ENCODE measurements around the gene CD209.

CD209 gene

DNA sequence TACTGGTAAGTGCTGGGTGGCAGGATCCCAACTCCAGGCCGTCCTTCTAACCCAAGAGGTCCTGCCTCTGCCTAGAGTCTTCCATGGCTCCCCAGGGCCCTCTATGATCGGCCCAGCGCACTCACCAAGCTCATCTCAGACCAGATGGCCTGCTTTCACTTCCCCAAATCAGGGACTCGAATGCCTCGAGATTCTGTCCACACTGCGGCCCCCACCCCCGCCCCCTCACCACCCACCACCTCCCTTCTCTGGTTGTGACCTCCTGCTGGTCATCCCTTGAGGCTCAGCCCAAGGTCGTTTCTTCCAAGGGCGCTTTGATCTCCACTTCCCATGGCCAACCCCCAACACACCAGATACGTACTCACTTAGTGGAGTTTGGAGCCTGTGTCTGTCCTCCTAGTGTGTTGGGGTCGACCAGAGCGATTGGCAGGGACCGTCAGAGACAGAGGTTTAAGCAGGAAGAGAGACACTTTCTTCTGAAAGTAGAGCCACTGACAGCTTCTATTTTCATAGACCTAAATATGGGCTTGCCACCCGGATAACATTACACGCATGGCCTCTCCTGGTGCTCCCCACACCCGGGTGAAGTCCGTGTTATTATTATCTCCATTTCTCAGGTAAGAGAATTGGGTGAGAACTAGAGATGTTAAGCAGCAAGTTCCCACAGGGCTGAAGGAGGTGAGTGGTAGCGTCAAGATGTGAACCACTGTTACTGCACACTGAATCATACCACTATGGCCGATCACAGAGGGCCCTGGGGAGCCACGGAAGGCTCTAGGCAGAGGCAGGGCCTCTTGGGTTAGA, 45.5 kb downstream of the CD209 start, which contains the start of gene FCER2:
Gene FCER2 (minus strand): TSS at position 478 of the 804 bp plus-strand sequence. CDS start 2,371 bp downstream, outside the sequence.
- DNase-seq (ENCODE audit: low read depth), result peak; percentile 98
- H3K4me3 ChIP-seq (ENCODE audit: low read depth, low read length), result peak within 1 kb of the TSS; percentile 57
- TF ChIP-seq, protein P1, sequence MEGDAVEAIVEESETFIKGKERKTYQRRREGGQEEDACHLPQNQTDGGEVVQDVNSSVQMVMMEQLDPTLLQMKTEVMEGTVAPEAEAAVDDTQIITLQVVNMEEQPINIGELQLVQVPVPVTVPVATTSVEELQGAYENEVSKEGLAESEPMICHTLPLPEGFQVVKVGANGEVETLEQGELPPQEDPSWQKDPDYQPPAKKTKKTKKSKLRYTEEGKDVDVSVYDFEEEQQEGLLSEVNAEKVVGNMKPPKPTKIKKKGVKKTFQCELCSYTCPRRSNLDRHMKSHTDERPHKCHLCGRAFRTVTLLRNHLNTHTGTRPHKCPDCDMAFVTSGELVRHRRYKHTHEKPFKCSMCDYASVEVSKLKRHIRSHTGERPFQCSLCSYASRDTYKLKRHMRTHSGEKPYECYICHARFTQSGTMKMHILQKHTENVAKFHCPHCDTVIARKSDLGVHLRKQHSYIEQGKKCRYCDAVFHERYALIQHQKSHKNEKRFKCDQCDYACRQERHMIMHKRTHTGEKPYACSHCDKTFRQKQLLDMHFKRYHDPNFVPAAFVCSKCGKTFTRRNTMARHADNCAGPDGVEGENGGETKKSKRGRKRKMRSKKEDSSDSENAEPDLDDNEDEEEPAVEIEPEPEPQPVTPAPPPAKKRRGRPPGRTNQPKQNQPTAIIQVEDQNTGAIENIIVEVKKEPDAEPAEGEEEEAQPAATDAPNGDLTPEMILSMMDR (IDR thresholded peaks at IDR 0.05; ENCODE audit: low read depth, low read length, missing control alignments), result no peak

DNA sequence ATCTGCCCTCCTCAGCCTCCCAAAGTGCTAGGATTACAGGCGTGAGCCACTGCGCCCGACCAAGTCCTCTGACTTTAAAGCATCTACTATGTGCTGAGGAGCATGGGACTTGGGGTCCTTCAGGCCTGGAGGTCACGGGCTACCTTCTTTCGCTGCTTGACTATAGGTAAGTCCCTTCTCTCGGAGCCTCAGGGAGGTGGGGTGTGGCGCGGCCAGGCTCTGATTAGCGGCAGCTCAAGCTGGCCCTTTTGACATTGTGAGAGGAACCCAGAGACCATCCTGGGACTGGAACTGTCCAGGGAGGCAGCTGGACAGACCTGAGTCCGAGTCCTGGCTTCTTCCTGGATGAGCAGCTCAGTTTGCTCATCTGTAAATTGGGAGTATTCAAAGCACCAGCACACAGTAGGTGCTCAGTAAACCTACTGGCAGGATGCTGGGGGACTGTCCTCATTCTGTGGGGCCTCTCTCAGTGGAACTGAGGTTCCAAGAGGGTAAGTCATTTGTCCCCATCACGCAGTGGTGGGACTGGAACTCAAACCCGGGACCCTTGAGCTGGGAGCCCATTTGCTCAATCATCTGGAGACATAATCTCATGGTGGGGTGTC, 46.2 kb downstream of the CD209 start:
- TF ChIP-seq, protein P1 (IDR thresholded peaks at IDR 0.05; ENCODE audit: low read depth, low read length, missing control alignments), result no peak
- peak overlapping the region; percentile 57 for H3K4me3 ChIP-seq (ENCODE audit: low read depth, low read length)
- DNase-seq (ENCODE audit: low read depth), result no peak

DNA sequence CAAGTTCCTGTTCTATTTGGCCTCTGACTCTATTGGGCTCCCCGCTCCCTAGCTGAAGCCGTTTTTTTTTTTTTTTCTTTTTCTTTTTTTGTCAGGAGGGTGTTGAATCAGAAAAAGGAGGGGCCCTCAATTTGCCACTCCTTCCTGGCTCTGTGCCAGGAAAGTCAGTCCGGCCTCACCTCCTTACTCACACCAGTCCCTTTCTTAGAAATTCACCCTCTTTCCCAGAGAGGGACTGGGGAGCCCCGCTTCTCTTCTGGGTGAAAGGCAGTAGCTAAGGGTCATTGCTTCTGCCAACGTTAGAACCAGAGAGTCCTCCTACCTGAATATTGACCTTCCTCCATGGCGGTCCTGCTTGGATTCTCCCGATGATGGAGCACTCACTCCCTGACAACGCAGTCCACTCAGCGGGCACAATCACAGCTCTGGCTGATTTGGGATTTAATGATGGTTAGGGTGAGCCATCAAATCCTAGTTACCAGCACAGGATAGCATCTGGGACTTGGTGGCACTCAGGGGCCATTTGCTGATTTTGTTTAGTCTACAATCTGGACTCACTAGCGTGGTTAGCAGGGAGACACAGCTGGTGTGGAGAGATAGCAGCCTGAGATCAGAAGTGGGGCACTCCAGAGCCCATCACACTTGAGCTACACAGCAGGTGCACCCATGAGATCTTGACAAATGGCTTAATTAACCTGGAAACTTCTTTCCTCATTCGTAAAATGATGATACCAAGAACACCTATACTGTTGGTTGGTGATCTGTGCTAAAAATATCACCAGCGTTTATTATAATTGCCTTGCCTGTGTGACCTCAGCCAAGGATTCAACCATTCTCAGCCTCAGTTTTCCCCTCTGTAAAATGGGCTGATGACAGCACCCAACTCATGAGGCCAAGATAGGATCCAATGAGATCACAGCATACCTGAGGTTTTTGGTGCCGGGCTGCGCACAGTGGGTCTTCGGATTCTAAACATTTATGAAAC, 47.6 kb downstream of the CD209 start:
- peak overlapping the region; percentile 52 for H3K4me3 ChIP-seq (ENCODE audit: low read depth, low read length)
- DNase-seq (ENCODE audit: low read depth), result peak; percentile 85

DNA sequence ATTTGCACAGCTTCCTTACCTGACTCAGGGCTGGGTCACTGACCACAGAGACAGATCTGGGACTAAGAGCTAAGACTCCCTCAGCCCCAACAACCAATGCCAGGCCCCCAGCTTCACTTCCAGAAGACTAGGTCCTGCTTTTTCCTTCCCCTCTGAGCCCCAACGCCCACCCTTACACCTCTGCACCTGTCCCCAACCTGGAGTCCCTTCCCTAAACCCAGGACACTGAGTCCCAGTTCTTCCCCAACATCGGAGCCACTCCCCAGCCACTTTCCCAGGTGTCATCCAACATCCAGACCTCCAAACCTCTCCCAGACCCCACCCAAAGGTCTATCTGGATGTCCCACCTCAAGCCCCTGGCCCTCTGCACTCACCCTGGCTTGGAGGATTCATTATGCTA, 48.3 kb downstream of the CD209 start:
- TF ChIP-seq, protein P1 (IDR thresholded peaks at IDR 0.05; ENCODE audit: low read depth, low read length, missing control alignments), result no peak
- H3K4me3 ChIP-seq (ENCODE audit: low read depth, low read length), result peak overlapping the region; percentile 52
- no peak for DNase-seq (ENCODE audit: low read depth)

More for the DNA sequence above, 47.6 kb downstream of the CD209 start:
- TF ChIP-seq, protein P1 (IDR thresholded peaks at IDR 0.05; ENCODE audit: low read depth, low read length, missing control alignments), result no peak

DNA sequence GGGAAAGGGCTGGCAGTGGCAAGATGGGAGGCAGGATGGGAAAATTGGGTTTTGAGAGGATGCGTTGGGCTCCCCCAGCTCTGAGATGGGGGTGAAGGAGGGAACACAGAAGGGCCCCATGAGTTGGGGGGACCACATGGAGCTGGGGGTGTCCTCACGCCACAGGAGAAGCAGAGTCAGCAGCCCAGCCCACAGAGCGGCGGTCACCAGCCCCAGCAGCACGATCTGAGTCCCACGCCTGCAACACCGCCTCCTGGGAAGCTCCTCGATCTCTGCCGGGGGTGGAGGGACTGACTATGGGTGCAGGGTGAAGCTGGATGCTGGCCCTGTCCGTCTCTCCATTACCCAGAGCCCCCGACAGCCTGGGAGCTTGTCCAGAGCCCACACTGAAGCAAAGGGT, 48.8 kb downstream of the CD209 start:
- TF ChIP-seq, protein P1 (IDR thresholded peaks at IDR 0.05; ENCODE audit: low read depth, low read length, missing control alignments), result no peak
- DNase-seq (ENCODE audit: low read depth), result no peak
- H3K4me3 ChIP-seq (ENCODE audit: low read depth, low read length), result peak overlapping the region; percentile 52

DNA sequence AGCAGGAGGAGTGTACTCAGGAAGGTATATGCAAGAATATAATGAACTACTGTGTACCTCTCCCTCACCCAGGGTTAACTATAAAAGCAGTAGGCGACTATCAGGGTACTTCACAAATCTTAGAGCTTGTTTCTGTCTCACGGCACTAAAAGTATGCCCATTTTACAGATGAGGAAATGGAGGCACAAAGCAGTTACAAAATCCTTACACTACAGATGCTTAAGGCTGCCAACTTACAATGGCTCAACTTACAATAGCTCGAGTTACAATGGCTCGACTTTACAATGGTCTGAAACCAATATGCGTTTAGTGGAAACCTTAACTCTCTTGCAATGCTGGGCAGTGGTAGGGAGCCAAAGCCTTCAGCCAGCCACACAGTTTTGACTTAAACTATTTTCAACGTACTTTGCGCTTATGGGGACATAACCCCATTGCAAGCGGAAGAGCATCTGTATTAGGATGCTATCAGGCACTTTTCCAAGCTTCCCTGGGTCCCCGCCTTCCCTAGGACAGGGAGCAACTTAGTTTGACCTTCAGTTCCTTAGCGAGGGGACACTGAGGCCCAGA, 49.5 kb downstream of the CD209 start:
- TF ChIP-seq, protein P1 (IDR thresholded peaks at IDR 0.05; ENCODE audit: low read depth, low read length, missing control alignments), result no peak
- no peak for DNase-seq (ENCODE audit: low read depth)
- H3K4me3 ChIP-seq (ENCODE audit: low read depth, low read length), result peak overlapping the region; percentile 52

Measured in GM12864 (cell line).